ENCODE results near the gene REST. TPM values are rescaled to one million over a fixed set of nuclear protein-coding genes. Genes with fewer than 3 reads are reported as not detected.

REST gene
- polyA plus RNA-seq, 1 of the 3 experiments (the other 2 are of a cell fraction): 6.0 TPM

DNA sequence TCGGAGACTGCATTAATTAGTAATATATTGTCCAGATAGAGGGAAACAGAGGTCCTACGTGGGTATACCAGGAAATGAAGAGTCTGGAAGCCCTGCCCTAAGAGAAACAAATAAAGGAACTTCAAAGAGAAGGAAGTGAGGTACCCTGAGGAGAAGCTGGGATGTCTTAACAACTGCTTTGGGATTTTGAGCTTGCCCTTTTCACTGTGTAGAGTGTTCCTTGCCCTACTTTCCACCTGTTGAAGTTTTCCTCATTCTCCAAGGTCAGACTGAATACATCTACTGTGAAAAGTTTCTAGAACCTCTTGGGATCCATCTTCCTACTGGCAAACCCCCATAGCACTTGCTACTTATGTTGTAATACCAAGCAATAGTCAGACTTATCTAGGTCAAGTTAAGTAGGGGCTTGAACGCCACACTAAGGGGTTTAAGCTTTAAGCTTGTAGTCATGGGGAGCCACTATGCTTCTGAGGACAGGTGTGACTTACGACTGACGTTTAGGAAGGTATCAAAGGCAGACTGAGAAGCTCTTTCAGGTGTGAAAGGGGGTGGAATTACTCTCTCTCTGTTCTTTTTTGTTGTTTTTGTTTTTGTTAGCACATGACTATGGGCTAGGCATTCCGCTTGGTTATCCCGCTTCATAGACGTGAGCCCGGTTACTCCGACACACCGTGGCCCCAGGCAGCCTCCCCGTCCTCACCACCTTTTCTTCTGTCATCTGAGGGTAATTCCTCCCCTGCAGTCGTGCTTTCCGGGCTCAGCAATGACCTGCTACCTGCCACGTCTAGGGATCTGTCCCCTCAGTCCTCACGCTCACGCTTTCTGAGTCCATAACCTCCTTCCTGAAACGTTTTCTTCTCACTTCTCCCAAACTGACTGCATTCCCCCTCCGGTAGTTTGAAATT, 959 bp upstream of the REST start:
- ChIA-PET CTCF (interaction anchor here (0.8 to 1.4 kb wide), 2 partner anchors 69 to 70 kb away, joined by 3 to 4 read pairs; no protein-coding TSS in a partner anchor), POLR2A (interaction anchor here (1.4 kb wide), 1 partner anchor 72 kb away, joined by 3 read pairs; the partner anchor contains the start of gene POLR2B)
- peak; percentile 22 for DNase-seq
- no peaks in the 10 kb centered on the region for H3K9me3 ChIP-seq
- H3K27ac ChIP-seq (ENCODE audit: low read depth in 2 of 2, low read length in 1 of 2): no peak overlapping the region
- H3K9ac ChIP-seq: peak overlapping the region; percentile 26; the same call in 1 of the 2 replicates
- peaks cover 0 to 11% of the 10 kb centered on the region in 2 experiments; a peak in 2 of 4 replicates for H3K4me1 ChIP-seq (ENCODE audit: control insufficient read depth in 1 of 2, insufficient read depth in 2 of 2, low read depth in 1 of 2, low read length in 1 of 2)
- TF ChIP-seq CTCF (IDR thresholded peaks at IDR 0.05) (no peak), PBX3 (IDR thresholded peaks at IDR 0.05) (no peak), RXRA (IDR thresholded peaks at IDR 0.05; ENCODE audit: borderline replicate concordance, low read depth) (no peak), FOXM1 (IDR thresholded peaks at IDR 0.05; ENCODE audit: low read depth) (no peak), YY1 (IDR thresholded peaks at IDR 0.05; ENCODE audit: low read depth) (no peak), EP300 (IDR thresholded peaks at IDR 0.05; ENCODE audit: borderline replicate concordance in 1 of 2, low read depth in 1 of 2, low read length in 1 of 2) (no peak), JUND (IDR thresholded peaks at IDR 0.05) (no peak), FOXJ3 (CRISPR knock-in tag; IDR thresholded peaks at IDR 0.05) (no peak), SIN3A (IDR thresholded peaks at IDR 0.05; ENCODE audit: borderline replicate concordance, low read depth, low read length) (no peak), TAF1 (IDR thresholded peaks at IDR 0.05; ENCODE audit: borderline replicate concordance, low read depth, low read length) (no peak), FOSL2 (IDR thresholded peaks at IDR 0.05; ENCODE audit: borderline replicate concordance, low read depth) (no peak), ELF1 (IDR thresholded peaks at IDR 0.05) (no peak), GATA2 (CRISPR knock-in tag; IDR thresholded peaks at IDR 0.05) (no peak), RAD21 (IDR thresholded peaks at IDR 0.05; ENCODE audit: low read length) (no peak), MXI1 (IDR thresholded peaks at IDR 0.05; ENCODE audit: low read depth, low read length) (no peak)
- H4K20me1 ChIP-seq (ENCODE audit: insufficient read depth): peaks cover 23% of the 10 kb centered on the region
- no peaks in the 10 kb centered on the region for H3K9me2 ChIP-seq
- peaks cover 4 to 6% of the 10 kb centered on the region in 2 experiments for H3K36me3 ChIP-seq (replicated peaks in 1 of 2; ENCODE audit: control insufficient read depth in 1 of 2, insufficient read depth in 2 of 2, low read length in 1 of 2)
- peak overlapping the region; percentile 94 for H2AFZ ChIP-seq (ENCODE audit: low read depth)
- peak overlapping the region; percentile 76 for H3K4me2 ChIP-seq
- WGBS (ENCODE audit: low lambda C conversion rate): 66% methylated on average over 19 of the region's 19 CpGs
- H3K4me3 ChIP-seq (ENCODE audit: low read depth in 2 of 2, low read length in 1 of 2): peak overlapping the region; percentile 88 to 90; a peak in 2 of 4 replicates
- peaks cover 30% of the 10 kb centered on the region for H3K79me2 ChIP-seq (ENCODE audit: insufficient read depth)
- H3K27me3 ChIP-seq (ENCODE audit: insufficient read depth): no peaks in the 10 kb centered on the region
- H3F3A ChIP-seq (replicated peaks; ENCODE audit: insufficient read depth): peaks cover 9% of the 10 kb centered on the region
